GM21390 (cell line): Measurements from ENCODE around the gene HK1.

ENCODE experiments used
- ATAC-seq: cut with Tn5 transposase; IDR thresholded peaks from one replicate; pipeline ENCODE4 v1.9.1; 2021; ENCODE audit not compliant: unreplicated experiment

HK1 gene

GRCh38 chr10:69345890-69346474, 67.7 kb downstream of the HK1 start:
- no peak for ATAC-seq

GRCh38 chr10:69346776-69347175, 68.5 kb downstream of the HK1 start:
- no peak for ATAC-seq

GRCh38 chr10:69348816-69349541, 70.7 kb downstream of the HK1 start:
- no peak for ATAC-seq

GRCh38 chr10:69349542-69349888, 71.2 kb downstream of the HK1 start:
- ATAC-seq = no peak

GRCh38 chr10:69351589-69351988, 73.3 kb downstream of the HK1 start:
- ATAC-seq = no peak

- ATAC-seq = no peak
Observed at GRCh38 chr10:69352569-69353264, 74.4 kb downstream of the HK1 start.

GRCh38 chr10:69353977-69354635, 75.8 kb downstream of the HK1 start:
- no peak for ATAC-seq

- no peak for ATAC-seq
Observed at GRCh38 chr10:69356187-69356586, 77.9 kb downstream of the HK1 start.

GRCh38 chr10:69358148-69358795, 80.0 kb downstream of the HK1 start:
- no peak for ATAC-seq

GRCh38 chr10:69359148-69359547, 80.9 kb downstream of the HK1 start:
- ATAC-seq = no peak

GRCh38 chr10:69359594-69359993, 81.3 kb downstream of the HK1 start:
- no peak for ATAC-seq

GRCh38 chr10:69360485-69361302, 82.4 kb downstream of the HK1 start:
- ATAC-seq = no peak

GRCh38 chr10:69361303-69361614, 83.0 kb downstream of the HK1 start:
- no peak for ATAC-seq

- no peak for ATAC-seq
Observed at GRCh38 chr10:69362471-69362954, 84.2 kb downstream of the HK1 start.

GRCh38 chr10:69363666-69364065, 85.4 kb downstream of the HK1 start:
- ATAC-seq = no peak

- ATAC-seq = no peak
Observed at GRCh38 chr10:69364232-69364940, 86.1 kb downstream of the HK1 start.

GRCh38 chr10:69366738-69367137, 88.4 kb downstream of the HK1 start:
- ATAC-seq = no peak

GRCh38 chr10:69367469-69367868, 89.2 kb downstream of the HK1 start:
- ATAC-seq = no peak

GRCh38 chr10:69372126-69372980, 94.1 kb downstream of the HK1 start:
- ATAC-seq = no peak
